Measurements from ENCODE around the gene RUSC2. TPM values are rescaled to one million over a fixed set of nuclear protein-coding genes. Genes with fewer than 3 reads are reported as not detected.

The RUSC2 gene
- total and polyA plus RNA-seq, 10 of the 15 experiments (the other 5 are each of a cell fraction or from before 2014, with no cell fraction given), result not detected

DNA sequence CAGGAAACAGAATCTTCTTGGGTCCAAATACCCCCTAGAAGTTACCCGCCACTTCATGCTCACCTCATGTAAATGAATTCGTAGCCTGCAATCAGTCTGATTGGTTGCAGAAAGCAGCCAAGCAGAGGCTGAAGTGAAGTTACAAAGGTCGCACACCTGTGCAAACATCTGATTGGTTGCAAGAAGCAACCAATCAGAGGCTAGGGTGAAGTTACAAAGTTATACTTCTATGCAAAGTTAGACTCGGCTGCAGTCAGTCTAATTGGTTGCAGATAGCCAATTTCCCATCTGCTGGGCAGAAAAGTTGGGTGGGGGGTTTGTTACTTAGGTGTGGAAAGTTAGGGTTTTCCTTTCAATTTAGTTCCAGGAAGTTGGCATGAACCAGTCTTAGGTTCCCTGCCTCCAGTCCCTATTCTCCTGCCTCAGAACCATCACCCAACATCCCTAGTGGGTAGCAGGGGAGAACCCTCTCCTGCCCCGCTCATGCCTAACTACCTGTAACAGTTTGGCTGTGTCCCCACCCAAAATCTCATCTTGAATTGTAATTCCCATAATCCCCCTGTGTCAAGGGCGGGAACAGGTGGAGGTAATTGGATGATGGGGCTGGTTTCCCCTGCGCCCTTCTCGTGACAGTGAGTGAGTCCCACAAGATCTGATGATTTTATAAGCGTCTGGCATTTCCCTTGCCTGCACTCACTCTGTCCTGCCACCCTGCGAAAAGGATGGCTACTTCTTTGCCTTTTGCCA, 1.2 kb upstream of the RUSC2 start:
- no peak overlapping the region for H3K4me3 ChIP-seq
- H3K9me3 ChIP-seq (replicated peaks; ENCODE audit: control insufficient read depth, insufficient read depth, low read length), result no peaks in the 10 kb centered on the region
- no peaks in the 10 kb centered on the region for H4K20me1 ChIP-seq (ENCODE audit: control insufficient read depth, insufficient read depth)
- in situ Hi-C loops (cut with MboI), result no loop called here
- ChIA-PET RAD21 (ENCODE audit: unreplicated experiment) (no interaction called here), POLR2A (no interaction called here), CTCF (no interaction called here), SMC1A (ENCODE audit: uncharacterized antibody, unreplicated experiment) (no interaction called here)
- ATAC-seq (no peak), DNase-seq (ENCODE audit: low read depth, low spot score) (no peak), FAIRE-seq (no peak)
- no peaks in the 10 kb centered on the region for H3K4me1 ChIP-seq (ENCODE audit: control insufficient read depth, insufficient read depth, low read length)
- TF ChIP-seq ZBED1 (IDR thresholded peaks at IDR 0.05; ENCODE audit: borderline replicate concordance) (no peak), NFYB (IDR thresholded peaks at IDR 0.05; ENCODE audit: insufficient read depth, low read depth, low read length) (0 out of 2 replicates have a peak, but pooled peaks have one; percentile 29)
- no TSS peak for BruUV-seq (replicated peaks)
- H3K9ac ChIP-seq (ENCODE audit: control insufficient read depth, insufficient read depth, low read length), result no peak overlapping the region
- no peak overlapping the region for H2AFZ ChIP-seq (ENCODE audit: control insufficient read depth, low read depth, low read length)
- intact Hi-C loops (cut with micrococcal nuclease; ENCODE audit: unreplicated experiment), result no loop called here
- peaks cover 4 to 7% of the 10 kb centered on the region in 2 experiments; a peak in 3 of 4 replicates for H3K27me3 ChIP-seq (replicated peaks in 1 of 2; ENCODE audit: control insufficient read depth in 2 of 2, insufficient read depth in 2 of 2, low read length in 1 of 2)
- H3K4me2 ChIP-seq (ENCODE audit: control insufficient read depth, insufficient read depth), result no peak overlapping the region
- no peak overlapping the region for H3K27ac ChIP-seq (ENCODE audit: control insufficient read depth, insufficient read depth)
- H3K36me3 ChIP-seq (ENCODE audit: control insufficient read depth in 2 of 2, insufficient read depth in 2 of 2, low read length in 1 of 2), result no peaks in the 10 kb centered on the region
- H3K79me2 ChIP-seq (ENCODE audit: control insufficient read depth, insufficient read depth, low read length), result no peaks in the 10 kb centered on the region
- WGBS (ENCODE audit: insufficient coverage, insufficient replicate concordance, low lambda C conversion rate, missing lambda C conversion rate), result 38% methylated on average over 10 of the region's 10 CpGs

DNA sequence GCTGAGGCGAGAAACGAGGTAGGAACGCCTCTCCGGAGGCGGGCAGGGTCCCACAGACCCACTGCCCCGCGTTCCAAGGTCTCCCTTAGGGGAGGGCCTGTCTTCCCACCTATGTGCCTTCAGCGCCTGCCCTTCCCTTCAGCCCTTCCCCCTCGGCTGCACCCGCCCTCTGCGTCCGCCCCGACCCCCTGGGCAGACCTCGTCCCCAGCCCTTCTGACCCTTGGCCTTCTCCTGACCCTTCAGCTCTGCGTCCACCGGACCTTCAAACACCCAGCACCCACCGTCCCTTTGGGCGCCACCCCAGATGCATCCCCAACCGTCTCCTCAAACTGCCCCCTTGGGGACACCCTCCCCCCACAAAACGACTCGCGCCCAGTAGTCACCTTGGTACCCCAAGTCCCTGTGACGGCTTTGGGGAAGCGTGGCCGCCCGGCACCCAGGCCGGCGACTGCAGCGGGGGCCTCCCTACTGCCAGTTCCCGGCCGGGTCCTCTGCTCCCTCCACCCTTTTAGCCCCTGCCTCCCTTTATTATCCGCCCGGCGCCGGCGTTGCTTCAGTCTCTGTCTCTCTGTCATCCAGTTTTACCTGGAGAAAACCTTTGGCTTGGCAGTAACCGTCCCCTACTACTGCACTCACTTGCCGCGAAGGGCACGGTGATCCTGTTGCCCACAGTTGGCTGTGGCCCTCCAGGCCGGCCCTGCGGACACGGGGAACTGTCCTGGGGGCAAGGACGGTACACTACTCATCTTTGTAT, 421 bp downstream of the RUSC2 start:
- FAIRE-seq (no peak), ATAC-seq (no peak), DNase-seq (ENCODE audit: low read depth, low spot score) (no peak)
- intact Hi-C loops (cut with micrococcal nuclease; ENCODE audit: unreplicated experiment), result no loop called here
- in situ Hi-C loops (cut with MboI), result no loop called here
- no peaks in the 10 kb centered on the region for H3K9me3 ChIP-seq (replicated peaks; ENCODE audit: control insufficient read depth, insufficient read depth, low read length)
- no peak overlapping the region for H3K27ac ChIP-seq (ENCODE audit: control insufficient read depth, insufficient read depth)
- peak overlapping the region; percentile 50; the same call in 1 of the 2 replicates for H3K4me3 ChIP-seq
- BruUV-seq (replicated peaks), result no TSS peak
- no peaks in the 10 kb centered on the region for H3K79me2 ChIP-seq (ENCODE audit: control insufficient read depth, insufficient read depth, low read length)
- no peaks in the 10 kb centered on the region for H4K20me1 ChIP-seq (ENCODE audit: control insufficient read depth, insufficient read depth)
- H2AFZ ChIP-seq (ENCODE audit: control insufficient read depth, low read depth, low read length), result peak overlapping the region; percentile 70
- 53% methylated on average over 39 of the region's 44 CpGs for WGBS (ENCODE audit: insufficient coverage, insufficient replicate concordance, low lambda C conversion rate, missing lambda C conversion rate)
- CTCF ChIA-PET, result no interaction called here
- POLR2A ChIA-PET, result no interaction called here
- no peak for TF ChIP-seq CBX5 (IDR thresholded peaks at IDR 0.05; ENCODE audit: low read depth)
- no peak for TF ChIP-seq STAT3 (IDR thresholded peaks at IDR 0.05; ENCODE audit: low read depth, low read length)
- TF ChIP-seq ZNF207 (IDR thresholded peaks at IDR 0.05; ENCODE audit: borderline replicate concordance), result no peak
- no peak for TF ChIP-seq EGR1 (IDR thresholded peaks at IDR 0.05; ENCODE audit: borderline replicate concordance in 1 of 2, low read depth in 2 of 2, low read length in 2 of 2)
- TF ChIP-seq TCF12 (IDR thresholded peaks at IDR 0.05; ENCODE audit: low read depth, low read length), result no peak
- no peak for TF ChIP-seq RELA (IDR thresholded peaks at IDR 0.05; ENCODE audit: borderline replicate concordance, partially characterized antibody)
- no peak for TF ChIP-seq SMAD1 (IDR thresholded peaks at IDR 0.05; ENCODE audit: low read depth, partially characterized antibody)
- TF ChIP-seq TCF7 (IDR thresholded peaks at IDR 0.05; ENCODE audit: borderline replicate concordance), result no peak
- RAD21 ChIA-PET (ENCODE audit: unreplicated experiment), result no interaction called here
- no peaks in the 10 kb centered on the region for H3K36me3 ChIP-seq (ENCODE audit: control insufficient read depth in 2 of 2, insufficient read depth in 2 of 2, low read length in 1 of 2)
- no peaks in the 10 kb centered on the region for H3K4me1 ChIP-seq (ENCODE audit: control insufficient read depth, insufficient read depth, low read length)
- H3K9ac ChIP-seq (ENCODE audit: control insufficient read depth, insufficient read depth, low read length), result no peak overlapping the region
- SMC1A ChIA-PET (ENCODE audit: uncharacterized antibody, unreplicated experiment), result no interaction called here
- H3K27me3 ChIP-seq (replicated peaks in 1 of 2; ENCODE audit: control insufficient read depth in 2 of 2, insufficient read depth in 2 of 2, low read length in 1 of 2), result peaks cover 4 to 7% of the 10 kb centered on the region in 2 experiments; a peak in 3 of 4 replicates
- H3K4me2 ChIP-seq (ENCODE audit: control insufficient read depth, insufficient read depth), result peak overlapping the region; percentile 49
